ENCODE results near the gene LUZP2.

DNA sequence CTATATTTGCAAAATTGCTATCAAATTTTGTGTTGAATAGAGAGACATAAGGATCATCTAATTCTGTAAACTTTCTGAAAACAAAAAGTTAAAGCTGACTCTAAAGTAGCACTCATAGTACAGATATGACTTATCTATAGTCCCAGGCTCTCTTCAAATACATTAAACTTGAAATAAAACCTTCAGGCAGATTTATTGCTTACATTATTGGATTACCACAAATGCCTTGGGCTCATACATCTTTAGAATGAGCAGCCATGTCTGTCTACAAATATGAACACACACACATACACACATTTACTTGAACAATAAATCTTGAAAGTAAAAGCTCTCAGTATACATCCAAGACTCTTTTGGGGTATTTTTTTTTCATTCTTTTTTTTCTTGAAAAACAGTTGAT lies 207.9 kb downstream of the LUZP2 start:
- TF ChIP-seq, protein P1, sequence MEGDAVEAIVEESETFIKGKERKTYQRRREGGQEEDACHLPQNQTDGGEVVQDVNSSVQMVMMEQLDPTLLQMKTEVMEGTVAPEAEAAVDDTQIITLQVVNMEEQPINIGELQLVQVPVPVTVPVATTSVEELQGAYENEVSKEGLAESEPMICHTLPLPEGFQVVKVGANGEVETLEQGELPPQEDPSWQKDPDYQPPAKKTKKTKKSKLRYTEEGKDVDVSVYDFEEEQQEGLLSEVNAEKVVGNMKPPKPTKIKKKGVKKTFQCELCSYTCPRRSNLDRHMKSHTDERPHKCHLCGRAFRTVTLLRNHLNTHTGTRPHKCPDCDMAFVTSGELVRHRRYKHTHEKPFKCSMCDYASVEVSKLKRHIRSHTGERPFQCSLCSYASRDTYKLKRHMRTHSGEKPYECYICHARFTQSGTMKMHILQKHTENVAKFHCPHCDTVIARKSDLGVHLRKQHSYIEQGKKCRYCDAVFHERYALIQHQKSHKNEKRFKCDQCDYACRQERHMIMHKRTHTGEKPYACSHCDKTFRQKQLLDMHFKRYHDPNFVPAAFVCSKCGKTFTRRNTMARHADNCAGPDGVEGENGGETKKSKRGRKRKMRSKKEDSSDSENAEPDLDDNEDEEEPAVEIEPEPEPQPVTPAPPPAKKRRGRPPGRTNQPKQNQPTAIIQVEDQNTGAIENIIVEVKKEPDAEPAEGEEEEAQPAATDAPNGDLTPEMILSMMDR (IDR thresholded peaks at IDR 0.05) = no peak
- no peak for TF ChIP-seq EZH2 (IDR thresholded peaks at IDR 0.05; ENCODE audit: borderline replicate concordance, insufficient read depth, low read depth, low read length, poor library complexity, severe bottlenecking)
